ENCODE measurements around the gene CWC27.

DNA sequence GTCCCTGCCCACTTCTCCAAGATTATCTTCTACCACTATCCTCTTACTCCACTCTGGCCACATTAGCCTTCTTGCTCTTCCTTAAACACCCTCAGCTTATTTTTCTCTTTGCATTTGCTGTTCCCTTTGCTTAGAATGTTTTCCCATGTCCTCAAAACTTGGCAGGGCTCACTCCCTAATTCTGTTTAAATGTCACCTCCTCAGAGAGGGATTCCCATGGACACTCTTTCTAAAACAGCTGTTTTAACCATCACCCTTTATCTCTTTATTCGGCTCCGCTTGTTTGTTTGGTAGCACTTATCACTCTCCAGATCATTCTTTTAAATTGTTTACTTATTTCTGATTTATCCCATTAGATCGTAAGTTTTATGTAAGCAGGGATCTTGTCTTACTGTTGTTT, 278.5 kb downstream of the CWC27 start:
- TF ChIP-seq POLR2A (IDR thresholded peaks at IDR 0.05; ENCODE audit: low read depth, low read length) (no peak), POLR2AphosphoS5 (IDR thresholded peaks at IDR 0.05; ENCODE audit: low read depth, low read length) (no peak), TAF1 (IDR thresholded peaks at IDR 0.05; ENCODE audit: borderline replicate concordance, low read depth, low read length) (no peak)
